NOMO-1 treated with dmso at 0.1 percent for 144 hours (cell line): ENCODE data around the gene EHBP1.

ENCODE experiments used
- DNase-seq: peaks from one replicate; lab custom pipeline; 2025; ENCODE audit not compliant: unreplicated experiment; lab: John Stamatoyannopoulos, UW

The EHBP1 gene

GRCh38 chr2:62812921-62813825 is 107.7 kb downstream of the EHBP1 start:
- no peak for DNase-seq

DNA sequence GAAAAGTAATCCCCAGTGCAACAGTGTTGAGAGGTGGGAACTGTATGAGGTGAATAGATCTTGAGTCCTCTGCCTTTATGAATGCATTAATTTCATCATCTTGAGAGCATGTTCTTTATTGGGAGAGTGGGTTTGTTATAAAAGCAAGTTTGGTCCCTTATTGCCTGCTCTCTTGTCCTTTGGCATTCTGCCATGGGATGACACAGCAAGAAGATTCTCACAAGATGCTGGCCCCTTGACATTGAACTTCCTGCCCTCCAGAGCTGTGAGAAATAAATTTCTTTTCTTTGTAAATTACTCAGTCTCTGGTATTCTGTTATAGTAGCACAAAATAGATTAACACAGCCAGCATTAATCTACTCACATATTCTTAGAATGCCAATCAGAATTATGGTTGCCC is 108.6 kb downstream of the EHBP1 start:
- no peak for DNase-seq

DNA sequence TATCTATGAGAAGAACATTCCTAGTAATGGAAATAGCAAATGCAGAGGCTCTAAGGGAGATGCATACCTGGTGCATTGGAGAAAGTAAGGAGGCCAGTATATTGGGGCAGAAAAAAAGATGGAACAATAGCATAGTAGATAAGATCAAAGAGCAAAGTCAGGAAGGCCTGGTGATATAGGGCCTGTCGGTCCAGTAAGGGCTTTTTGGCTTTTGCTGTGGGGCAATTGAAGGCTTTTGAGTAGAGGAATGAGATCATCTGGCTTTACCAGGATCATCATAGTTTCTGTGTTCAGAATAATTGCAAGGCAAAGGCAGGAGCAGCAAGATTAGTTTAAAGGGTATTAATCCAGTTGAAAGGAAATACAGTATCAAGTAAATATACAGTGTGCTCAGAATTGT is 111.8 kb downstream of the EHBP1 start:
- no peak for DNase-seq

- DNase-seq, result no peak
Observed at GRCh38 chr2:62817995-62818713, 112.6 kb downstream of the EHBP1 start.

GRCh38 chr2:62822549-62822948 is 117.0 kb downstream of the EHBP1 start:
- DNase-seq, result no peak

- no peak for DNase-seq
Observed at GRCh38 chr2:62824388-62824787, 118.9 kb downstream of the EHBP1 start.

DNA sequence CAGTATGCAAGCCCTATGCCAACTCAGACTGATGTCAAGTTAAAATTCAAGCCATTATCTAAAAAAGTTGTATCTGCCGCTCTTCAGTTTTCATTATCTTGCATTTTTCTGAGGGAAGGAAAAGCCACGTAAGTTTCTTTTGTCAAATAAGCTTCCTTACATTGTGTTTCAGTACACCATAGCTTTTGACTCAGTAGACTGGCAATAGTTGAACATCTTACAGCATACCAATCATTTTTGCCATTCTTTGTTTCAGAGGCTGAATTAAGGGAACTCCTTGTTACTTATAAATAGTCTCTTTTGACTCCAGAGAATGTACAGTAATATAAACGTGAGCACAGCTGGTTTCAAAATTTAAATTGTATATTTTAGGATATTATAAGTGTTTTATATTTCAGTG is 120.6 kb downstream of the EHBP1 start:
- DNase-seq, result no peak

DNA sequence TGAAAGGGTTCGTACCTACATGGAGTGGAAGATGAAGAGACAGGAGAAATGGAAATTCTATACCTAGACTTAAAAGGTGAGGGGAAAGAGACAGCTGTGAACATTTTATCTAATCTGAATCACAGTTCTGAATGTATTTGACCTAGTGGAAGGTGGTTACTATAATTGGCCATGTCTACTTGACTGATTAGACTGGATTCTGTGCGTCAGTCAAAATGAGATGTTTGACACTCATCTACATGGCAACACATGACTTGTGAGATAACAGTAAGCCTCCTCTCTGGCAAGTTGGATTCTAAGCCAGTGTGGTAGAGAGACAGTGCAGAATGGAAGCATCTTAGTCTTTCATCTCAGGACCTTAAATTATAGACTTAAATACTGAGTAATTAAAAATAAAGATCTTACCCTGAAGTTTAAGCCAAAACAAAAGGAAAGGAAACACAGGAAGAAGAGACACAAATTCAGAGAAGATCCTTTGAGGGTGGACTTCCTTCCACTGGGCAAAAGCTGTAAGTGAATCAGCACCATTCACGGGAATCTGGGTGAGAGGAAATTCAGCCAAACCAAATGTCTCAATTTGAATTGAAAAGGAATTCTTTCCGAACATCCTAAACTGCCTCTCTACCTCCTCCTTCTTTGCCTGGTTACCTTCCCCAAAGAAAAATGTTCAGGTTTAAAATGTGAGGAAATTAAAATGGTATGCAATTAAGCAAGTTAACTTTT is 121.6 kb downstream of the EHBP1 start:
- no peak for DNase-seq

GRCh38 chr2:62831729-62832128 is 126.2 kb downstream of the EHBP1 start:
- no peak for DNase-seq

DNA sequence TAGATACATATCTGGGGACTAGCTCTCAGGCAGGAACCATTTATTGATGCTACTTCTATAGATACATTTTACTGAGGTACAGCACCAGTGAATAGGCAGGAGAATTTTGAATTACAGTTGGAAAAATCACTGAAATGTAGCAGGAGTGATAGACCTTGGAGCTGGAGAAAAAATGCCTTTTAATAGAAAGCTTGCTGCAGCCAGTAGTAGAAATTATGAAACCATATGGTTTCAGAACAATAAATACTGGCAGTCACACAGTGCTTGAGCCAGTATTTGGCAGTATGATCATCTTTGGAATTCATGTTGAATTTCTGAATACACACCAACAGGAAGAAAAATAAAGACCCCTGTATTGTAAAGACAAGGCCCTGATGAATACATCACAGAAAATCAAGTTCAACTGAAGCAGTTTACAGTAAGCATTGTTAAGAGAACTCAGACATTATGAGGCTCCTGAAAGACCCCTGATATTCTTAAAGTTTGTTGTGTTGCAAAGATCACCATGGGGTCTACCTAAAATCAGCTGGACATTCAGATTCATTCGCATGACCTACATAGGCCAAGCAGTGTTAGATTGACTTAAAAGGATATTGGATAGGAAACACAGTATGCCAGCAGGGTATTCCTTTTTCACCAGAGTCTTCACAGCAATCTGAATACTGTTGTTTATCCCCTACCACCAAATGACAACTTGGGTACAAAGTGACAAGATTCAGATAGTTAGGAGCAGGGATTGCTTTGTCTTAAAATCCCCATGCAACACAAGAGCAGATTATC is 139.0 kb downstream of the EHBP1 start:
- DNase-seq, result no peak

DNA sequence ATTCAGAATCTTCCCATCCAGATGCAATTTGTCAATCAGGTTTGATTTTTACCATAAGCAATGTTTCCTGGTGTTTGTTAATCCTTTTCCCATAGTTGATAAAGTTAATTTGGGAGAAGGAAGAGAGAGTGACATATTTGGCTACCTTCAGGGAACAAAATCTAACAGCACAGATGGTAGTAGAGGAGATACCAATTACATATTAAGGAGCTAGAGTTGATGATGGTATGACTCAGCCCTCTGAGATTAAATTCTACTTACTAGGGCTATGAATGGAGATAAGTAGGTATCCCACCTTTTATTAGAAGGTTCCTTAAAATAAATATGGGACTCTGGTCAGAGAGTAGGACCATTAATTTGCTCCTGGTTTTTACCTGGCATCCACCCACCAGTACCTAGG is 139.7 kb downstream of the EHBP1 start:
- DNase-seq, result no peak

GRCh38 chr2:62852254-62852653 is 146.7 kb downstream of the EHBP1 start:
- DNase-seq, result no peak

GRCh38 chr2:62854600-62855514 is 149.3 kb downstream of the EHBP1 start:
- DNase-seq, result no peak

- DNase-seq, result no peak
Observed at GRCh38 chr2:62856228-62857040, 150.9 kb downstream of the EHBP1 start.

GRCh38 chr2:62857139-62857931 is 151.8 kb downstream of the EHBP1 start:
- DNase-seq, result no peak

- no peak for DNase-seq
Observed at GRCh38 chr2:62858231-62858832, 152.8 kb downstream of the EHBP1 start.

DNA sequence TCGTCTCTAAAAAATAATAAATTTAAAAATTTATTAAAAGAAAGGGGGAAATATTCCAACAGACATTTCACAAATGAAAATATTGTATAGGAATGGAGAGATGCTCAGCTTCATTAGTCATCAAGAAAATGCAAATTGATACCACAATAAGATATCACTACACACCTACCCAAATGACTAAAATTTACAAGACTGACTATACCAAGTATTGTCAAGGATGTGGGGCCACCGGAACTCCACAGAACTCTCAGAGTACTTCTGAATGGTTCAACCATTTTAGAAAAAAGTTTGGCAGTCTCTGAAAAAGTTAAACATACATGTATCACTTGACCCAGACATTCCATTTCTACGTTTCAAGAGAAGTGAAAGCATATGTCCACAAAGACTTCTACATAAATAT is 163.4 kb downstream of the EHBP1 start:
- DNase-seq, result no peak

DNA sequence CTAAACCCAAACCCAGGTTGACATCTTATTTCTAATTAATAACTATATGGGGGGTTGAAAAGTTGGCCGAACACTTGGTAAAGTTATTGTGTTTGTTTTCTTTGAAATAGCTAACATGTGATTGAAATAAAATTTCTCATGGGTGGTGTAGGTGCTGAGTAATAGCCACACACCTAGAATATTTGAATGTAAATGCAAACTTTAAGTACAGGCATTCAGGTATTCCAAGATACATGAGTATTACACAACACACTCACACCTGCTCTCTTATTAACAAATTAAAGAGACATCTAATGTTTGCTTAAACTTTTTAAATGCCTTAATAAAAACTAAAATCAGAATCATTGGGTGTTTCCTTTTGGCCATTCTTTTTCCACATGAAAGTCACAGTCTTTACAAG is 165.5 kb downstream of the EHBP1 start:
- DNase-seq, result no peak
